Measurements from ENCODE around the gene RPS6KA1.

GRCh38 chr1:26552720-26553119 lies 23.2 kb downstream of the RPS6KA1 start:
- no peak for TF ChIP-seq CTCF (IDR thresholded peaks at IDR 0.05)
- TF ChIP-seq EP300 (IDR thresholded peaks at IDR 0.05) = no peak
- TF ChIP-seq POLR2A (IDR thresholded peaks at IDR 0.05) = no peak

Measured in tibial nerve (tissue), 4 donors.